Measurements from ENCODE around the gene RALGAPA2.

DNA sequence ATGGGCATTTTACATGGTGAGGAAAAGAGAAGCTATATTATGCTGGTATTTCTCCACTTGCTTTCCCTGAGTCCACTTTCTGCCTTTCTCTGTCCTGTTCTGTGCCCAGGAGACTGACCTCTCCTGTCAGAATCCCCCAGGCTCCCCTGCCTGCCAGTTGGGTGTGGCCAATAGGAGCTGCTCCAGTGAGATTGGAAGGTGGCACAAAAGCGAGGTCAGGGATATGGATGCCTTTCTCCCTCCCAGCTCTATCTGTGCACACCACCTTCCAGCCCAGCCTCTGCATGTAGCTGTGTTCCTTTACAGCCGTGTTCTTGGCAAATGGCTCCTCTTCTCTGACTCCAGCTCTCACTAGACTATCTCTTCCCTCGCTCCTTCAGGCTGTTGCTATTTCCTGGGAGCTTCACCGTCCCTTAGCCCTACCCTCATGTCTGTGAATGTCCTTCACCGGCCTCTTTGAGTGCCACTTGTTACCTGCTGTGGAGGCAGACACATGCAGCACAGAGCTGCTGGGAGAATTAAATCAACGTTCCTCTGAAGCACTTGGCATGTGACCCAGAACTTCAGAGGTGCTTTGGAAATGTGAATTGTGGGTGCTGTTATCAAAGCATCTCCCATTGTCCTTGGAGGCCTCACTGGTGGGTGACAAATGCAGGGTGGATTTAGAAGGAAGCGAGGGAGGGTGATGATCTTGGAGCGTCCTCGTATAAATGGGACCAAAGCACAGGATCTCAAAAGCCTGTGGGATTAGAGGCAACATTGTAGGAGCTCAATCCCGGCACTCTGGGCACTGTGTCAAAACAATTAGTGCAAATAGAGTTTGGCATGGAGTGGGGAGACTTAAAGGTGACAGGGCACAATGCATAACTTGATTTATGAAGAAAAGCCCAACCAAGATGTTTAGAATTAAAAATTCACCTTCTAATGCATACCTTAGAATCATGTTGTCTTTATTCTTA lies 28.9 kb upstream of the RALGAPA2 start:
- TF ChIP-seq, protein P1, sequence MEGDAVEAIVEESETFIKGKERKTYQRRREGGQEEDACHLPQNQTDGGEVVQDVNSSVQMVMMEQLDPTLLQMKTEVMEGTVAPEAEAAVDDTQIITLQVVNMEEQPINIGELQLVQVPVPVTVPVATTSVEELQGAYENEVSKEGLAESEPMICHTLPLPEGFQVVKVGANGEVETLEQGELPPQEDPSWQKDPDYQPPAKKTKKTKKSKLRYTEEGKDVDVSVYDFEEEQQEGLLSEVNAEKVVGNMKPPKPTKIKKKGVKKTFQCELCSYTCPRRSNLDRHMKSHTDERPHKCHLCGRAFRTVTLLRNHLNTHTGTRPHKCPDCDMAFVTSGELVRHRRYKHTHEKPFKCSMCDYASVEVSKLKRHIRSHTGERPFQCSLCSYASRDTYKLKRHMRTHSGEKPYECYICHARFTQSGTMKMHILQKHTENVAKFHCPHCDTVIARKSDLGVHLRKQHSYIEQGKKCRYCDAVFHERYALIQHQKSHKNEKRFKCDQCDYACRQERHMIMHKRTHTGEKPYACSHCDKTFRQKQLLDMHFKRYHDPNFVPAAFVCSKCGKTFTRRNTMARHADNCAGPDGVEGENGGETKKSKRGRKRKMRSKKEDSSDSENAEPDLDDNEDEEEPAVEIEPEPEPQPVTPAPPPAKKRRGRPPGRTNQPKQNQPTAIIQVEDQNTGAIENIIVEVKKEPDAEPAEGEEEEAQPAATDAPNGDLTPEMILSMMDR (IDR thresholded peaks at IDR 0.05; ENCODE audit: low read length): no peak
- no peak for TF ChIP-seq EZH2 (IDR thresholded peaks at IDR 0.05; ENCODE audit: borderline replicate concordance, low read length)

Data from OCI-LY1 (cell line).